Fibroblast of villous mesenchyme (primary cell): ENCODE results near the gene CCDC192. TPM values are rescaled to one million over a fixed set of nuclear protein-coding genes. Genes with fewer than 3 reads are reported as not detected.
"Not testable (repeated sequence)": the region's sequence is repeated elsewhere in the genome, so short reads cannot be mapped to it uniquely, and the experiment has no call there.

ENCODE experiments used
- DNase-seq: peaks from one replicate; pipeline ENCODE4 v3.0.0-alpha.2; 2010; ENCODE audit warnings: low read depth
- H3K4me3 ChIP-seq: 2 replicates; pipeline ENCODE4 v1.5.1; 2011; ENCODE audit warnings: low read depth, mild to moderate bottlenecking, low read length
- total RNA-seq: library from RNA; depleted of rRNA; stranded (reverse); fragments of >200 nt; gene quantifications from 2 replicates; pipeline ENCODE4 v1.2.3, GENCODE V29; 2012
- TF ChIP-seq, protein P1 (sequence below): IDR thresholded peaks from 2 replicates; pipeline ENCODE4 v1.5.1; 2012; ENCODE audit warnings: low read depth, mild to moderate bottlenecking, low read length; ENCODE audit not compliant: insufficient read depth

CCDC192 gene
- total RNA-seq, 1 donor = not detected

DNA sequence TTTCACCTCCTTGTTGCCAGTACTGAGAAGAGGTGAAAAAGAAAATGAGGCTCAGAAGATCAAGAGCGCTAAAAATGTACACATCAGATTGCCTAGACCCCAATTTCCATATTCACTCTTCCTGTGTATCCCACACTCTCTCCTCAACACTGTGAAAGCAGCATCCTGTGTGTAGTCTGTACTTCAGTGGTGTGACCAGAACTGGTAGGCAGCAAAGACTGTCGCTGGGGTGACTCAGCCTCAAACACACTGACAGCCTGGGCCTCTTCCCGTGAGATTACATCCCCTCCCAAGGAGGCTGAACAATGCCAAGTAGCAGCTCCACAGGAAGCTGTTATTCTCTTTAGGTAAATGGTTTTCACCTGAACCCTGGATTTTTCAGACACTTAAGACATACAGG is 135.5 kb downstream of the CCDC192 start:
- no peak overlapping the region for H3K4me3 ChIP-seq
- TF ChIP-seq, protein P1, sequence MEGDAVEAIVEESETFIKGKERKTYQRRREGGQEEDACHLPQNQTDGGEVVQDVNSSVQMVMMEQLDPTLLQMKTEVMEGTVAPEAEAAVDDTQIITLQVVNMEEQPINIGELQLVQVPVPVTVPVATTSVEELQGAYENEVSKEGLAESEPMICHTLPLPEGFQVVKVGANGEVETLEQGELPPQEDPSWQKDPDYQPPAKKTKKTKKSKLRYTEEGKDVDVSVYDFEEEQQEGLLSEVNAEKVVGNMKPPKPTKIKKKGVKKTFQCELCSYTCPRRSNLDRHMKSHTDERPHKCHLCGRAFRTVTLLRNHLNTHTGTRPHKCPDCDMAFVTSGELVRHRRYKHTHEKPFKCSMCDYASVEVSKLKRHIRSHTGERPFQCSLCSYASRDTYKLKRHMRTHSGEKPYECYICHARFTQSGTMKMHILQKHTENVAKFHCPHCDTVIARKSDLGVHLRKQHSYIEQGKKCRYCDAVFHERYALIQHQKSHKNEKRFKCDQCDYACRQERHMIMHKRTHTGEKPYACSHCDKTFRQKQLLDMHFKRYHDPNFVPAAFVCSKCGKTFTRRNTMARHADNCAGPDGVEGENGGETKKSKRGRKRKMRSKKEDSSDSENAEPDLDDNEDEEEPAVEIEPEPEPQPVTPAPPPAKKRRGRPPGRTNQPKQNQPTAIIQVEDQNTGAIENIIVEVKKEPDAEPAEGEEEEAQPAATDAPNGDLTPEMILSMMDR = no peak
- DNase-seq = no peak

DNA sequence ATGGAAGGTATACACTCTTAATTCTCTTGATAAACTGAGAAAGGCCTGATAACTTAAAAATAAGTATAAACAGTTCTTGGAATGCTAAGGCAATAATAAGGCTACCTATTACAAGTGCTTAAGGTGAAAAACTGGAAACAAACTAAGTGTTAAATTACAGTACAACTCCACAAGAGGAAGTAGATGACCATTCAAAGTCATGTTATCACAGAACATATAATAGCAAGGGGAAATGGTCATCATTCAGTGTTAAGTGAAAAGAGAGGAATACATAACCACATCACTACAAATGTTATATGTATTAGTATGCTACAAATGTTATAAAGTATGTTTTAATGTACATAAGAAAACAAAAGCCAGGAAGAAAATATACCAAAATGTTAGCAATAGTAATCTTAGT is 135.9 kb downstream of the CCDC192 start:
- DNase-seq = no peak
- TF ChIP-seq, protein P1 = no peak
- no peak overlapping the region for H3K4me3 ChIP-seq

DNA sequence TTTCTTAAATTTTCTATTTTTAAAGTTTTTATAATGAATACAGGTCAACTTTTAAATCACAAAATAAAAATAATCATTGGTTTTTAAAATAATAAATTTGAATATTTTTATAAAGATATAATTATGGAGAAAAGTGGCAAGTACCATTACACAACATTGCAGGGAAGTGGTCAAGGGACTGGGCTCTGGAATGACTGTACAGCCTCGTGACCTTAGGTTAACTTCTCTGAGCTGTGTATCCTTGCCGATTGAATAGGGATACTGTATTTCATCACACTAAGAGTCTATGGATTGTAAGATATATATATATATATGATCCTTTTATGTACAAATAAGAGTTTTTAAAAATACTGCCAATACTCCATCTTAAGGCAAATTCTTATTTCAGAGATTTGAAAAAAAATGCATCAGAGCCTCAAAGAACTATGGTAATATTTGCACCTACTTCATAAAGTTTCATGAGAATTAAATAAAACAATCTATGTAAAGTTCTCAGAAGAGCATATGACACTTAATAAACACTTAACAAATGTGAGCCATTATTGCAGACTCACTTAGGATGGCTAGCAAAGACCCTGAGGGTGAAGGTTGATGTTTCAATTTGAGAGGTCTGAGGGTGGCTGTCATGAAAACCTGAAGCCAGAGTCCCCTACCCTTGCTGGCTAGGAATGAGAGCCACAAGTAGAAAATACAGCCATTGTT is 136.5 kb downstream of the CCDC192 start:
- TF ChIP-seq, protein P1 = no peak
- no peak overlapping the region for H3K4me3 ChIP-seq
- DNase-seq = no peak

- no peak overlapping the region for H3K4me3 ChIP-seq
- TF ChIP-seq, protein P1 = no peak
- no peak for DNase-seq
These were observed 137.0 kb downstream of the CCDC192 start for GRCh38 chr5:127840198-127840524.

DNA sequence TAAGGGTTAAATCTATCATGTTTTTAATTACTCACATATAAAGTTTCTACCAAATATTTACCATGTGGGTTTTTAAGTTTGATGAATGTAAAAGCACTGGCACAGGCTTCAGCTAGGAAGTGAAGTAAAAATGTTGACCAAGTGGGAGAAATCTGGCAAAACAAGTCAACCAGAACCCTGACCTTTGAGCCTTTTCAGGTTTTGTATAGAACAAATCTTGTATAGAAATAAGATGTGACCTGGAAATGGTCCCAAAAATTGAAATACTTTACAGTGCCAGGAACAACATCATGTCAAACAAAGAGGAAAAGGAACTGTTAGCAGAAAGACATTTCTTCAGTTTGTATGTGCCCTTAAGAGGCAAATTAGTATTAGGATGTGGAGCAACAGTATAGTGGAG is 137.6 kb downstream of the CCDC192 start:
- DNase-seq = no peak
- no peak overlapping the region for H3K4me3 ChIP-seq
- TF ChIP-seq, protein P1 = no peak

- no peak overlapping the region for H3K4me3 ChIP-seq
- DNase-seq = no peak
- TF ChIP-seq, protein P1 = no peak
These were observed 141.4 kb downstream of the CCDC192 start for GRCh38 chr5:127844581-127845021.

- H3K4me3 ChIP-seq = no peak overlapping the region
- TF ChIP-seq, protein P1 = no peak
- DNase-seq = no peak
These were observed 143.7 kb downstream of the CCDC192 start for GRCh38 chr5:127846884-127847283.

- H3K4me3 ChIP-seq, DNase-seq: not testable (repeated sequence)
These were observed 144.4 kb downstream of the CCDC192 start for GRCh38 chr5:127847641-127848040.
